ENCODE data around the gene PRKX. TPM values are rescaled to one million over a fixed set of nuclear protein-coding genes. Genes with fewer than 3 reads are reported as not detected.

The PRKX gene
- total and polyA plus RNA-seq, 2 experiments from 2014 or later: 12.1 to 18.2 TPM

DNA sequence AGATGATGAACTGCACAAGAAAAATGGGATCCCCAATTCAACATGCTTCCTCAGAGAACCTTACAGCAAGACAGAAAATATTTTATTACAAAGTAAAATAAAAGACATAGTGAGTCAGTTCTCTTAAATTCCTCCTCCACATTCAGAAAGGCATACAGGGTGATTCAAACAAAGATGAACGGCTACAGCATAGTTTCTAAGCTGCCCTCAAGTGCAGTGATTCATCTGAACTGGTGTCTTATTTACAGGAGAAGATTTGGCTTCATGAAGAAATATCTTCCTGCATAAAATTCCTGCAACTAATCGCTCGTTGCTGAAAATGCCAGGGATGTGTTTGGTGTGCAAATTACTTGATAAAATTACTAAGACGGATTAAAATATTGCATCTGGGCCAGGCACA, 103.6 kb downstream of the PRKX start:
- TF ChIP-seq, protein P1, sequence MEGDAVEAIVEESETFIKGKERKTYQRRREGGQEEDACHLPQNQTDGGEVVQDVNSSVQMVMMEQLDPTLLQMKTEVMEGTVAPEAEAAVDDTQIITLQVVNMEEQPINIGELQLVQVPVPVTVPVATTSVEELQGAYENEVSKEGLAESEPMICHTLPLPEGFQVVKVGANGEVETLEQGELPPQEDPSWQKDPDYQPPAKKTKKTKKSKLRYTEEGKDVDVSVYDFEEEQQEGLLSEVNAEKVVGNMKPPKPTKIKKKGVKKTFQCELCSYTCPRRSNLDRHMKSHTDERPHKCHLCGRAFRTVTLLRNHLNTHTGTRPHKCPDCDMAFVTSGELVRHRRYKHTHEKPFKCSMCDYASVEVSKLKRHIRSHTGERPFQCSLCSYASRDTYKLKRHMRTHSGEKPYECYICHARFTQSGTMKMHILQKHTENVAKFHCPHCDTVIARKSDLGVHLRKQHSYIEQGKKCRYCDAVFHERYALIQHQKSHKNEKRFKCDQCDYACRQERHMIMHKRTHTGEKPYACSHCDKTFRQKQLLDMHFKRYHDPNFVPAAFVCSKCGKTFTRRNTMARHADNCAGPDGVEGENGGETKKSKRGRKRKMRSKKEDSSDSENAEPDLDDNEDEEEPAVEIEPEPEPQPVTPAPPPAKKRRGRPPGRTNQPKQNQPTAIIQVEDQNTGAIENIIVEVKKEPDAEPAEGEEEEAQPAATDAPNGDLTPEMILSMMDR (IDR thresholded peaks at IDR 0.05; ENCODE audit: poor library complexity): no peak
- no peak for TF ChIP-seq EZH2phosphoT487 (IDR thresholded peaks at IDR 0.05; ENCODE audit: low read depth, severe bottlenecking, unreplicated experiment)
- TF ChIP-seq EZH2 (IDR thresholded peaks at IDR 0.05; ENCODE audit: borderline replicate concordance): no peak
- Histone ChIP-seq H3K9me2 (replicated peaks; ENCODE audit: insufficient read depth) (no peaks in the 10 kb centered on the region), H3K36me3 (replicated peaks; ENCODE audit: insufficient read depth, low read depth) (no peaks in the 10 kb centered on the region)

DNA sequence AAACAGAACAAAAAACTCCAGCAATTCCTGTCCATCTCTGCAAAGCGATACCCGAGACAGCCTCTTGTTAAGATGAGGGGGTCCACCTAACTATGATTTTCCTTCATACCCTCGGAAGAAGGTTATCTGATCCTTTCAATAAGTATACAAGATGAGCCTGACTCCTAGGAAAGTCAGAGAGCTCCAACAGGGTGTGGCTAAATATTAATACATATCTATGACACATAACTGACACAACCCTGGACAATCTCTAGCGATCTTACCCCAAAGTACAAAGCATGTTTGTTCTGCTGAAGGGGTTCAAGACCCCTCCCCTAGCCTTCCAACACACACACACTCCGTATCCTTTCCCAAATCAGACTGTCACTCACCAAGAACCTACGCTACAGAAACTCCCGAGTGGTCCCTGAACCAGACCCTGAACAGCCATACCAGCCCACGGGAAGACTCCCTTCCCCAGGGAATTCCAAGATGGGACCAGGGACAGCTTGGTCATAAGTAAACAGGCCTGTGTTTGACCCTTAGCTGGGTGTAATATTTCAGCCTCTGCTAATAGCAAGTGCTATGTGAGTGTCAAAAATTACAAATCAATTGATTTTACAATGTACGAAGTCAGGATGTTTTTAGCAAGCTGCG, 110.3 kb downstream of the PRKX start:
- 86% methylated on average over 10 of the region's 10 CpGs for WGBS (ENCODE audit: low lambda C conversion rate, missing lambda C conversion rate)

More for the DNA sequence above, 103.6 kb downstream of the PRKX start:
- H3K9me3 ChIP-seq (ENCODE audit: low read depth): no peaks in the 10 kb centered on the region
- H3K4me3 ChIP-seq: no peak overlapping the region
- H2AFZ ChIP-seq: no peak overlapping the region
- no peak for DNase-seq (ENCODE audit: low spot score)
- no peaks in the 10 kb centered on the region for H3K27me3 ChIP-seq
- H3K79me2 ChIP-seq: no peaks in the 10 kb centered on the region
- H3K4me2 ChIP-seq: no peak overlapping the region
- H3K4me1 ChIP-seq (ENCODE audit: insufficient read depth): no peaks in the 10 kb centered on the region
- H3K27ac ChIP-seq: no peak overlapping the region
- H4K20me1 ChIP-seq (ENCODE audit: insufficient read depth, poor library complexity, severe bottlenecking): no peaks in the 10 kb centered on the region
- WGBS (ENCODE audit: low lambda C conversion rate, missing lambda C conversion rate): 74% methylated on average over 4 of the region's 4 CpGs

DNA sequence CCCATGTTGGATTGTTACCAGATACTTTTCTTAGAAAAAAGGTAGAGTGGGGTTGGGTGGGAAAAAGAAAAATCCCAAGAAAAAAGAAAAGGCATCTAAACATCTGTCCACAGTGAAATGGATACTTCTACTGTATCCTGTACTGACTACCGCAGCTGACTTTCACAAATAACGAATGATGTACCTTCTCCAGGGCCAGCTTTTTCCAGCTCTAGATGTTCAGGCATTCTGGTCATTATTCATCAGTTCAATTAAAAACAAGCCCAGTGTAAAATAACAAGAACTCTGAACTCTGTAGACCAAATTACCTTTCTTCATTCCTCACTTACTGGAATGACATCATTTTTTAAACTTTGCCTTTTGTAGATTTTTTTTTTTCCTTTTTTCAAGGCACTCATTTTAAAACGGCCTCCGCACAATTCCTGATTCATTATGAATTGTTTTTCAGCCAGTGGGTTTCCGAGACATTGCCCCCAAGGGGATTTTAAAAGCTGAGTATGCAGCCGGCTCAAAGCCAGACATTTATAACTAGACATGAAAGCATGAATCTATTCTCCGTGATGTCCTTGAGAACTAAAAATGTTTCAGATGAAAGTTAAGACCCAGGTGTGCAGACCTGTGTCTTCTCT, 113.5 kb downstream of the PRKX start:
- no peak overlapping the region for H3K4me2 ChIP-seq

More for the DNA sequence above, 110.3 kb downstream of the PRKX start:
- no peak overlapping the region for H2AFZ ChIP-seq
- no peak overlapping the region for H3K4me2 ChIP-seq
- H3K27me3 ChIP-seq: no peaks in the 10 kb centered on the region
- no peak for DNase-seq (ENCODE audit: low spot score)
- H3K36me3 ChIP-seq (replicated peaks; ENCODE audit: insufficient read depth, low read depth): no peaks in the 10 kb centered on the region
- H3K27ac ChIP-seq: no peak overlapping the region
- no peaks in the 10 kb centered on the region for H3K4me1 ChIP-seq (ENCODE audit: insufficient read depth)
- no peaks in the 10 kb centered on the region for H4K20me1 ChIP-seq (ENCODE audit: insufficient read depth, poor library complexity, severe bottlenecking)
- TF ChIP-seq EZH2phosphoT487 (IDR thresholded peaks at IDR 0.05; ENCODE audit: low read depth, severe bottlenecking, unreplicated experiment) (no peak), EZH2 (IDR thresholded peaks at IDR 0.05; ENCODE audit: borderline replicate concordance) (no peak)
- TF ChIP-seq, protein P1 (IDR thresholded peaks at IDR 0.05; ENCODE audit: poor library complexity): no peak
- H3K4me3 ChIP-seq: no peak overlapping the region
- no peaks in the 10 kb centered on the region for H3K9me2 ChIP-seq (replicated peaks; ENCODE audit: insufficient read depth)
- H3K9me3 ChIP-seq (ENCODE audit: low read depth): no peaks in the 10 kb centered on the region
- H3K79me2 ChIP-seq: no peaks in the 10 kb centered on the region

More for the DNA sequence above, 113.5 kb downstream of the PRKX start:
- no peaks in the 10 kb centered on the region for H3K9me3 ChIP-seq (ENCODE audit: low read depth)
- H3K27ac ChIP-seq: no peak overlapping the region
- no peak for TF ChIP-seq EZH2phosphoT487 (IDR thresholded peaks at IDR 0.05; ENCODE audit: low read depth, severe bottlenecking, unreplicated experiment)
- TF ChIP-seq, protein P1 (IDR thresholded peaks at IDR 0.05; ENCODE audit: poor library complexity): no peak
- no peak for TF ChIP-seq EZH2 (IDR thresholded peaks at IDR 0.05; ENCODE audit: borderline replicate concordance)
- no peak overlapping the region for H2AFZ ChIP-seq
- no peaks in the 10 kb centered on the region for H3K9me2 ChIP-seq (replicated peaks; ENCODE audit: insufficient read depth)
- H3K79me2 ChIP-seq: no peaks in the 10 kb centered on the region
- no peak for DNase-seq (ENCODE audit: low spot score)
- H3K27me3 ChIP-seq: no peaks in the 10 kb centered on the region
- no peaks in the 10 kb centered on the region for H4K20me1 ChIP-seq (ENCODE audit: insufficient read depth, poor library complexity, severe bottlenecking)
- no peak overlapping the region for H3K4me3 ChIP-seq
- WGBS (ENCODE audit: low lambda C conversion rate, missing lambda C conversion rate): 74% methylated on average over 7 of the region's 7 CpGs
- H3K4me1 ChIP-seq (ENCODE audit: insufficient read depth): no peaks in the 10 kb centered on the region
- no peaks in the 10 kb centered on the region for H3K36me3 ChIP-seq (replicated peaks; ENCODE audit: insufficient read depth, low read depth)

Data from hepatocyte (in vitro differentiated cells).